ENCODE measurements around the gene NPAS4.

Gene NPAS4

DNA sequence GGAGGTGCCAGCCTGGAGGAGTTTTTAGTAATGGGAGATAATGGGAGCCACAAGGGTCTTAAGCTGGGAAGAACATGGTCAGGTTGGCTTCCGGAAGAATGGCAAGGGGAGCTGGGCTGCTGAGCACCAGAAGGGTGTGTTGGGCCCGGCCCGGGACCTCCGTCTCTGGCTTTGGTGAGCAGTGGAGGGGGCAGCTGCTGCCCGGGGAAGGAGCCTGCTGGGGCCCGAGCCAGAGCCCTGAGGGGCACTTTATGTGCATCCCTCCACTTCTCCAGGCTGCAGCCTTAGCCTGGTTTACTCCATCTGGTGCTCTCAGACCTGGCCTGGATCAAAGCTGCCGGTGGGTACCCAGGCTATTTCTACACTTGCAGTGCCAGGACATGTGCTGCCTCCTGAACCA is 8.7 kb upstream of the NPAS4 start:
- Histone ChIP-seq H3K27me3 (ENCODE audit: control insufficient read depth, low read length) (peaks cover 58% of the 10 kb centered on the region), H3K9me2 (replicated peaks; ENCODE audit: control insufficient read depth, low read length) (no peaks in the 10 kb centered on the region), H4K20me1 (ENCODE audit: control insufficient read depth, insufficient read depth, low read depth, low read length) (peaks cover 3% of the 10 kb centered on the region; the same call in 1 of the 2 replicates), H3K4me1 (ENCODE audit: control insufficient read depth, low read length) (peaks cover 6% of the 10 kb centered on the region), H3K4me2 (ENCODE audit: low read length) (no peak overlapping the region), H3K79me2 (ENCODE audit: control insufficient read depth, low read length) (no peaks in the 10 kb centered on the region), H3K4me3 (ENCODE audit: low read length) (no peak overlapping the region), H3K9me3 (ENCODE audit: control insufficient read depth, insufficient read depth, low read length) (no peaks in the 10 kb centered on the region), H3K27ac (ENCODE audit: low read depth, low read length) (no peak overlapping the region), H3K36me3 (ENCODE audit: control insufficient read depth, low read length) (no peaks in the 10 kb centered on the region), H3F3A (ENCODE audit: control insufficient read depth, insufficient read depth) (no peaks in the 10 kb centered on the region)
- TF ChIP-seq, protein P1, sequence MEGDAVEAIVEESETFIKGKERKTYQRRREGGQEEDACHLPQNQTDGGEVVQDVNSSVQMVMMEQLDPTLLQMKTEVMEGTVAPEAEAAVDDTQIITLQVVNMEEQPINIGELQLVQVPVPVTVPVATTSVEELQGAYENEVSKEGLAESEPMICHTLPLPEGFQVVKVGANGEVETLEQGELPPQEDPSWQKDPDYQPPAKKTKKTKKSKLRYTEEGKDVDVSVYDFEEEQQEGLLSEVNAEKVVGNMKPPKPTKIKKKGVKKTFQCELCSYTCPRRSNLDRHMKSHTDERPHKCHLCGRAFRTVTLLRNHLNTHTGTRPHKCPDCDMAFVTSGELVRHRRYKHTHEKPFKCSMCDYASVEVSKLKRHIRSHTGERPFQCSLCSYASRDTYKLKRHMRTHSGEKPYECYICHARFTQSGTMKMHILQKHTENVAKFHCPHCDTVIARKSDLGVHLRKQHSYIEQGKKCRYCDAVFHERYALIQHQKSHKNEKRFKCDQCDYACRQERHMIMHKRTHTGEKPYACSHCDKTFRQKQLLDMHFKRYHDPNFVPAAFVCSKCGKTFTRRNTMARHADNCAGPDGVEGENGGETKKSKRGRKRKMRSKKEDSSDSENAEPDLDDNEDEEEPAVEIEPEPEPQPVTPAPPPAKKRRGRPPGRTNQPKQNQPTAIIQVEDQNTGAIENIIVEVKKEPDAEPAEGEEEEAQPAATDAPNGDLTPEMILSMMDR (IDR thresholded peaks at IDR 0.05; ENCODE audit: low read depth, low read length, poor library complexity, severe bottlenecking) = no peak
- TF ChIP-seq EZH2phosphoT487 (IDR thresholded peaks at IDR 0.05; ENCODE audit: borderline replicate concordance, low read length) = no peak

DNA sequence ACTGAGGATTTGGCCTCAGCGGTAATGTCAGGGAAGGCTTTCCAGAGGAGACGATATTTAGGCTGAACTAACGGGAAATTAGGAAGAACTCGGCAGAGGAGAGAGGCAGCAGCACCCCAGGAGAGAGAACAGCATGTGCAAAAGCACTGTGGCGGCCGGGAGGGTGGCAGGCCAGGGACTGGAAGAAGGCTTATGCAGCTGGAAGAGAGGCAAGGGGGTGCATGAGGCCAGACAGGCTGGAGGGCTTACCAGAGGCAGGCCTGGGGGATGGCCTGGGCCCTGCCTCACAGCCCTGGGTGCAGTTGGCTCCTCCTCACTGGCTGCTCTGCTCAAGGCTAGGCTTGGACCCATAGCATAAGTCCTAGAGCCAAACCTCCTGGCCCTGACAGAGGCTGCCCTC is 7.7 kb upstream of the NPAS4 start:
- H3K4me1 ChIP-seq (ENCODE audit: control insufficient read depth, low read length) = peaks cover 6% of the 10 kb centered on the region
- H3K9me3 ChIP-seq (ENCODE audit: control insufficient read depth, insufficient read depth, low read length) = no peaks in the 10 kb centered on the region
- H3K79me2 ChIP-seq (ENCODE audit: control insufficient read depth, low read length) = no peaks in the 10 kb centered on the region
- TF ChIP-seq EZH2phosphoT487 (IDR thresholded peaks at IDR 0.05; ENCODE audit: borderline replicate concordance, low read length) = no peak
- TF ChIP-seq, protein P1 (IDR thresholded peaks at IDR 0.05; ENCODE audit: low read depth, low read length, poor library complexity, severe bottlenecking) = no peak
- H4K20me1 ChIP-seq (ENCODE audit: control insufficient read depth, insufficient read depth, low read depth, low read length) = peaks cover 3% of the 10 kb centered on the region; the same call in 1 of the 2 replicates
- H3K4me3 ChIP-seq (ENCODE audit: low read length) = no peak overlapping the region
- H3K9me2 ChIP-seq (replicated peaks; ENCODE audit: control insufficient read depth, low read length) = no peaks in the 10 kb centered on the region
- H3F3A ChIP-seq (ENCODE audit: control insufficient read depth, insufficient read depth) = no peaks in the 10 kb centered on the region
- H3K27ac ChIP-seq (ENCODE audit: low read depth, low read length) = no peak overlapping the region
- H3K36me3 ChIP-seq (ENCODE audit: control insufficient read depth, low read length) = no peaks in the 10 kb centered on the region
- no peak overlapping the region for H3K4me2 ChIP-seq (ENCODE audit: low read length)
- peaks cover 64% of the 10 kb centered on the region for H3K27me3 ChIP-seq (ENCODE audit: control insufficient read depth, low read length)

DNA sequence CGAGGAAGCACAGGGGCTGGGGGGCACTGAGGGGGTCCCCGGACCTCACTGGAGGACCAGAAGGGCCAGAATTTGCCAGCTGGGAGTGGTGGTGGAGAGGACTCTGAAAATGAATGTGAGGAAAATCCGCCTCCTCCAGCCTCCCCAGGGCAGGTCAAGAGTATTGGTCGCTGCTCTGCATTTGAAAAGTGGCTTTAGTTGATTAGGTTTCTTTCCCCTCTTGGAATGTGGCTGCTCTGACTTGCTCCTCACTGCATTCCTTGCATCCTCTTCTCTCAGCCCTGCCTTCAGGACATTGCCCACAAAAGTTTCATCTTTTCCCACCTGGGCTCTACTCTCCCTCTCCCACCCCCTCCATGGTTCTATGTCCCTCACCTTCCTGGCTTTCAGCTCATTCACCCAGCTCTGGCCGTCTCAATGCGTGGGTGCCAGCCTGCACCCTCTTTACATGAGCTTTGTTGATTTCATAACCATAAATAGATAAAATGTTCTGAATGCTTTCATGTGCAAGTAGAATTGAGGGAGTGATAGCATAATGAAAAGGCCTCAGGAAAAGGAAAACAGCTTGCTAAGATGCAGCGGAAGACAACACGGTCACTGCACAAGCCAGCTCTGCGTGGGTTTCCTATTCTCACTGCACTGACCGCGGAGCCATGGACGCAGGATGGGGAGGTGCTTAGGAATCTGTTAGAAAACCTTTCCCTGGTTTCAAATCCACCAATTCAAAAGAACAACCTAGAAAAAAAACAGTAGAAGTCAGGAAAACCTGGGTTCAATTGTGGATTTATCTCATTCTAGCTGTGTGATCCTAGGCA is 6.5 kb upstream of the NPAS4 start:
- Histone ChIP-seq H3K79me2 (ENCODE audit: control insufficient read depth, low read length) (no peaks in the 10 kb centered on the region), H3K27ac (ENCODE audit: low read depth, low read length) (no peak overlapping the region), H3K27me3 (ENCODE audit: control insufficient read depth, low read length) (peaks cover 65% of the 10 kb centered on the region), H4K20me1 (ENCODE audit: control insufficient read depth, insufficient read depth, low read depth, low read length) (peaks cover 3% of the 10 kb centered on the region; the same call in 1 of the 2 replicates), H3K4me3 (ENCODE audit: low read length) (no peak overlapping the region), H3K4me1 (ENCODE audit: control insufficient read depth, low read length) (no peaks in the 10 kb centered on the region), H3K9me3 (ENCODE audit: control insufficient read depth, insufficient read depth, low read length) (no peaks in the 10 kb centered on the region), H3K9me2 (replicated peaks; ENCODE audit: control insufficient read depth, low read length) (no peaks in the 10 kb centered on the region), H3F3A (ENCODE audit: control insufficient read depth, insufficient read depth) (no peaks in the 10 kb centered on the region), H3K36me3 (ENCODE audit: control insufficient read depth, low read length) (no peaks in the 10 kb centered on the region), H3K4me2 (ENCODE audit: low read length) (no peak overlapping the region)
- TF ChIP-seq EZH2phosphoT487 (IDR thresholded peaks at IDR 0.05; ENCODE audit: borderline replicate concordance, low read length) = no peak
- TF ChIP-seq, protein P1 (IDR thresholded peaks at IDR 0.05; ENCODE audit: low read depth, low read length, poor library complexity, severe bottlenecking) = no peak
